Measurements from ENCODE around the gene MAP4K4.

- TF ChIP-seq ZC3H4 (CRISPR knock-in tag; IDR thresholded peaks at IDR 0.05; ENCODE audit: borderline replicate concordance) (no peak), KDM3A (CRISPR knock-in tag; IDR thresholded peaks at IDR 0.05; ENCODE audit: low read depth) (no peak), FOXP1 (IDR thresholded peaks at IDR 0.05) (no peak), FOXP1 (CRISPR knock-in tag; IDR thresholded peaks at IDR 0.05) (no peak; the same call in 1 of the 2 replicates), SRF (IDR thresholded peaks at IDR 0.05; ENCODE audit: low read depth, low read length) (no peak), POLR2A (IDR thresholded peaks at IDR 0.05; ENCODE audit: insufficient read depth in 1 of 2, low read depth in 2 of 2, low read length in 2 of 2) (no peak), TP53 (CRISPR knock-in tag; conservative IDR thresholded peaks at IDR 0.05) (no peak), ZNF121 (CRISPR knock-in tag; IDR thresholded peaks at IDR 0.05) (no peak)
- TF ChIP-seq, protein P1, sequence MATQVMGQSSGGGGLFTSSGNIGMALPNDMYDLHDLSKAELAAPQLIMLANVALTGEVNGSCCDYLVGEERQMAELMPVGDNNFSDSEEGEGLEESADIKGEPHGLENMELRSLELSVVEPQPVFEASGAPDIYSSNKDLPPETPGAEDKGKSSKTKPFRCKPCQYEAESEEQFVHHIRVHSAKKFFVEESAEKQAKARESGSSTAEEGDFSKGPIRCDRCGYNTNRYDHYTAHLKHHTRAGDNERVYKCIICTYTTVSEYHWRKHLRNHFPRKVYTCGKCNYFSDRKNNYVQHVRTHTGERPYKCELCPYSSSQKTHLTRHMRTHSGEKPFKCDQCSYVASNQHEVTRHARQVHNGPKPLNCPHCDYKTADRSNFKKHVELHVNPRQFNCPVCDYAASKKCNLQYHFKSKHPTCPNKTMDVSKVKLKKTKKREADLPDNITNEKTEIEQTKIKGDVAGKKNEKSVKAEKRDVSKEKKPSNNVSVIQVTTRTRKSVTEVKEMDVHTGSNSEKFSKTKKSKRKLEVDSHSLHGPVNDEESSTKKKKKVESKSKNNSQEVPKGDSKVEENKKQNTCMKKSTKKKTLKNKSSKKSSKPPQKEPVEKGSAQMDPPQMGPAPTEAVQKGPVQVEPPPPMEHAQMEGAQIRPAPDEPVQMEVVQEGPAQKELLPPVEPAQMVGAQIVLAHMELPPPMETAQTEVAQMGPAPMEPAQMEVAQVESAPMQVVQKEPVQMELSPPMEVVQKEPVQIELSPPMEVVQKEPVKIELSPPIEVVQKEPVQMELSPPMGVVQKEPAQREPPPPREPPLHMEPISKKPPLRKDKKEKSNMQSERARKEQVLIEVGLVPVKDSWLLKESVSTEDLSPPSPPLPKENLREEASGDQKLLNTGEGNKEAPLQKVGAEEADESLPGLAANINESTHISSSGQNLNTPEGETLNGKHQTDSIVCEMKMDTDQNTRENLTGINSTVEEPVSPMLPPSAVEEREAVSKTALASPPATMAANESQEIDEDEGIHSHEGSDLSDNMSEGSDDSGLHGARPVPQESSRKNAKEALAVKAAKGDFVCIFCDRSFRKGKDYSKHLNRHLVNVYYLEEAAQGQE (IDR thresholded peaks at IDR 0.05; ENCODE audit: borderline replicate concordance in 1 of 2, low read depth in 1 of 2, low read length in 2 of 2): no peak
These were observed 18.3 kb upstream of the MAP4K4 start for GRCh38 chr2:101679037-101679726.
